ENCODE measurements around the gene CMTR1.
"Not testable (repeated sequence)": the region's sequence is repeated elsewhere in the genome, so short reads cannot be mapped to it uniquely, and the experiment has no call there.

CMTR1 gene

DNA sequence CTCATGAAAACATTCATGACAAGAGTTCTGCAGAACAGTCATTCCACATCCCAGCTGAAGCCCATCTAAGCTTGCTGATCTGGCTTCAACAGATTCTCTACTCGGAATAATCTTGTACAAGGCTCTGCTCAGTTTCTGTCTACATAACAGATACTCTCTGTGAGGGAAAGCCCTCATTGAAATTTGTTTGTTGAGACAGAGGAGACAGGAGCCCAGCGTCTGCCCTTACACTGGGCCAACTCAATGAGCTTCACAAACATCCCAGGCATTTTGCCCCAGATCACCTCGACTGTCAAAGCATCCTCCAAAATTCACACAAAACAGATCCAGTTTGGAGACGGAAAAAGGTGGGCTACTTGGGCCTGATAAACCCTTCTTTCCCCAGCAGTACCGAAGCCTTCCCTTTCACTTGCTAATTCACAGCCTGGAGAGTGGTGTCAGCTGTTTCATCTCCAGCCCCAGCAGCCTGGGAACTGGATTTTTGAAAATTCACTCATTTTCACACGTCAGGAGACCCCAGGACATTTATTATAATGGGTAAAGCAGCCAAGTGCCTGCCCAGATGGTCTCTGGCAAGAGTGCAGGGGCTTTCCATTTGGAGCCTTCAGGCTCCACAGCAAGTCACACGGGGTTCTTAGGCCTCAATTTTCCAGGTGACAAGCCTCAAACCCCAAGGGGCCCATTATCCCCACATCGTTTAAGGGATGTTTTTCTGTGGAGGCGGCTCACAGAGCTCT lies 59.4 kb downstream of the CMTR1 start:
- no peak for DNase-seq (ENCODE audit: low read depth in 2 of 2)

DNA sequence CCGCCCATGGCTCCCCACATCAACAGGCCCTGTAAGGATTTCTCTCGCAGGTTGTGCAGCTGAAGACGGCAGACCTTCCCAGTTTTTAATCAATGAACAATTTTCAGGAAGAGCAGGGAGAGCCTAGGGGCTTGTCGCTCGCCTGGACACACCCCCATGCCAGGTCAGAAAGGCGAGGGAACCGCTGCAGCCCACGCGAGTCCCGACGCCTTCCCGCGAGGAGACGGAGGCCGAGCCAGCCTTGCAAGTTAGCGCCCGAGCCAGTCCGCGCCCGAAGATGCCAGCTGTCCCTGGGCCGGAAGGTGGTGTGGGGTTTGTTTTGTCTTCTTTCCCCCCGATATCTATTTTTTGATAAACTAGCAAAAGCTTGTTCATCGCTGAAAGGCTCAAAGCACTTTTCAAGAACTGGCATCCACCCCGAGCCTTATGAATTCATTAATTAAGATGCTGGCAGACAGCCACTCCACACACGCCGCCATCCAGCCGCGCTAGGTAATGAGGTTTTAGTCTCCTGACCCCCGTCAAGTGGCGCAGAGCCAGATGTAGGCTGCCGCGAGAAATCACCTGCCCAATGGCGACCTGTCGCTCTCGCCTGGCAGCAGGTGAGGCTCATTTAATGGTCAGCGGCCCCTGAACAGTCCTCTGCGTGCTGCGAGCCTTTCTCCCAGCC lies 60.1 kb downstream of the CMTR1 start:
- no peak for DNase-seq (ENCODE audit: low read depth in 2 of 2)

DNA sequence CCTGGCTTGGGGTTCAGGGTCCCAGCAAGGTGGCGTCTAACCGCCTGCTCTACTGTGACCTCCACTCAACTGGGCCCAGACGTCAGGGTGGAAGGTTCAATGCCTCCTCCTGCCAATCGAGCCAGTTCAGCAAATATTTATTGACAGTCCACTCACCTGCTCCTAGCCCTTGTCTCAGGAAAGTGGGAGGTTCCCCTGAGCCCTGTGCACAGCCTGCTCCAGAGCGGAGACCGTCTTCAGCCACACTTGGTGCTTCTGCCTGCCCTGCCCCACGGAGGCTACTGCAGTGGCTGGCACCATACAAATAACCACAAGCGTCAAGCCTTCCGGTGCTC lies 60.6 kb downstream of the CMTR1 start:
- no peak for DNase-seq (ENCODE audit: low read depth in 2 of 2)

DNA sequence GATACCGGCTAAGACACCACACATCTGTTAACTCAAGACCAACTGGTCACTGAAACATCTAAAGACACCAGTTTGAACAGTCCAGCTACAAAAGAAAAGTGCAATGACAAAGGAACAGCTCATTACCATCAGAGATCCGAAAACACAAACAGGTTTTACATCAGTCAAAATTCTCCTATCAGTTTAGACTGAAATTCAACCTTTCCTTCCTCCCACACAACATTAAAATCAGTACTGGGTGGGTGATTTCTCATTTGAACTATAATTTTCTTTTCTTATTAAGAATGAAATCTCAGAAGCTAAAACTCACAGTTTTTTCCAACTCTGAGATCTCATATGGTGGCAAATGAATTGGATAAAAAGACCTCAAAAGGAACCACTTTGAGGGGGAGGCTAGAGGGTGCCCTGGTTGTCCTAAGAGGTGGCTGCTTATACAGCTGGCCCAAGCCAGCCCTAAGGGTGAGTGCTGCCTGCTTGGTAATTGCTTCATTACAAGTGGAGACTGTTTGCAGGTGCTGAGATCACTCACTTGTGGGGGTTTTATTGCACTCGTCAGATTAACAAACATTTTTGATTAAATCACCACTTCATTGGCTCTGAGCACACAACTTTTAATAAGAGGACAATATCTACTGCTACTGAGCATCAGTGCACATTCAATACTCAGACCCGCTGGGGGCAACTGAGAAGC lies 62.4 kb downstream of the CMTR1 start:
- peak in 1 of 2 donors; percentile 40 for DNase-seq (ENCODE audit: low read depth in 2 of 2)

DNA sequence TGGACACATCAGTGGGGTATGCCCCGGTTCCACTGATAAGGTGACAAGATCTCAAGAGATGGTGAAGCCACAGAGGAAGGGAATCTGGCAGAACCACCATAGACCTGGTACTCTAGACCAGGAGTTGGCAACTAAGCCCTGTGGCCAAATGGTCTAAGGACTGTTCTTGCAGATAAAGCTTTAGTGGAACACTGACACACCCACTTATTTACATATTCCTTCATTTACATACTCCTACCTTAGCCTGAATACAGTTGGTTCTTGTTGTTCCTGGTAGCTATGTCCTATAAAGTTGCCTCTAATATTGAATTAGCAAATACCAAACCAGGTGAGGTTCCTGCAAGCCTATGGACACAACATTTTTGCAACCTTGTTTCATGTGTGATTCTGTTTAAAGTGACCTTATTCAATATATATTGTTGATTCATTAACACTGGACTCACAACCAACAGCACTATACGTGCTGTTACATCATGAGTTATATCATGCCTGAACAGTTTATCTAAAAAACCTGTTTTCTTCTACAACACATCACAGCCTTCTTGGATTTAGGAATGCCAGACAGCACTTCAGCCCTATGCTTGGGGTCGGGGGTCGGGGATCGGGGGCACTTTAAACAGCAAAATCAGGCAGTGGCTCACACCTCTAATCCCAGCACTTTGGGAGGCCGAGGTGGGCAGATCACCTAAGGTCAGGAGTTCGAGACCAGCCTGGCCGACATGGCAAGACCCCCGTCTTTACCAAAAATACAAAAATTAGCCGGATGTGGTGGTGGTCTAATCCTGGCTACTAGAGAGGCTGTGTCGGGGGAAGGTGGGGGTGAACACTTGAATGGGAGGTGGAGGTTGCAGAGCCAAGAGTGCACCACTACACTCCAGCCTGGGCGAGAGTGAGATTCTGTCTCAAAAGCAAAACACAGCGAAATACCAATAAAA lies 64.2 kb downstream of the CMTR1 start:
- no peak for DNase-seq (ENCODE audit: low read depth in 2 of 2)

DNA sequence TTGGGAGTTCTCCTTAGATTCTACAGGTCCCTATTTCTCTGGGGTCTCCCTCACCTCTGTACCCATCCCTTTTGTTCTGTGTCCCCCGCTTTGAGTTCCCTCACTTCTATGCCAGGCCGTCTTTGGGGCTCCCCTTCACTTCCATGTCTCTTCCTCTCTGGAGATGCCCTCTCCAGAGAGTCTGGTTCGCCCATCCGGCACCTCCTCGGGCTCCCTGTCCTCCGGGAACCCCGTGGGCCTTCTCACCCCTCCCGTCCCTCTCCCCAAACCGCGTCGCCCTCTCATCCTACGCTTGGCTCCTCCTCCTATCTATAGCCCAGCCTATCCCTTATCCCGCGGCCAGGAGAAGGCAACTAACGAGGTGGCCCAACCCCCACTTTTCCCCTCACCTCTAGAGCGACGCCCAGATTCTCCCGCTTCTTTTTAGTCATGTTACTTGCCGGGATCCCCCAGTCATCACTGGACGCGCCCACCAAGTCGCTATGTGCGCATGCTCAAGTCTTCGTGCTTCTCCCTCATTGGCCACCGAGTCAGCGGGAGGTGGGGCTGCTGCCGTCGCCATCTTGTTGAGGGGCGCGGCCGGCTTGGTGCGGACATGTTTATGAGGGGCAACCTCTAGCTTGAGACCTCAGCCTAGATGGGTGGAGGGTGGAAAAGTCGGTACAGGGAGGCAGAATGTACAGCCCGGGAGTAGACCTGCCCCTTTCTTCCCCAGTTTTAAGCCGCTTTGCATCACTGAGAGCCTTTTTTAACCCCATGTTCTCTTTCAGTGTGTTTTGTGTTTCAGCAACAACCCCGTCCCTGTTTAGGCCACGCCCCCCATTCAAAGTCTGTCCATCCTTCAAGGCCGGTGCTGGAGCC lies 66.6 kb downstream of the CMTR1 start, which contains the start of gene CCDC167:
TSS of gene CCDC167 (minus strand) at position 461 of the 861 bp plus-strand sequence. CDS start at position 431, 30 bp downstream.
- DNase-seq (ENCODE audit: low read depth in 2 of 2), result peak; percentile 98 to 99

DNA sequence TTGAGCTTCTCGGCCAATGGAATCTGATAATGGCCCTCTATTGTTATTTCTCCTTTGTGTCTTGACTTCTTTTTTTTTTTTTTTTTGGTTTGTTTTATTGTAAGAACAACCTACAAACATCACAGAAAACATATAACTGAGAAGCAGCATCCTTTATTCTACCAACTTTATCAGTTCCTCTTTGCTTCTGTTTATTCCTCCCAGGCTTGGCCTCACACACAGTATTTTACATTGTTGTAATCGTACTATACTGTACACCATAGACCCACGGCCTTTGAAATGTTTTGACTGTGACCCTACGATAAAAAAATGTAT lies 67.2 kb downstream of the CMTR1 start:
- DNase-seq (ENCODE audit: low read depth in 2 of 2), result no peak

DNA sequence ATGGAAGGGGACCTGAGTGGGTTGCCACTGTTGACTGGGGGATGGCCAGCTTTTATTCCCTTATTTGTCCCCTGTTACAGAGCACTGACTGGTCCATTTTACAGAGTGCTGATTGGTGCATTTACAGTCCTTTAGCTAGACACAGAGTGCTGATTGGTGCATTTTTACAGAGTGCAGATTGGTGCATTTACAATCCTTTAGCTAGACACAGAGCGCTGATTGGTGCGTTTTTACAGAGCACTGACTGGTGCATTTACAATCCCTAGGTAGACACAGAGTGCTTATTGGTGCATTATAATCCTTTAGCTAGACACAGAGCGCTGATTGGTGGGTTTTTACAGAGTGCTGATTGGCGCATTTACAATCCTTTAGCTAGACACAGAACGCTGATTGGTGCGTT lies 67.9 kb downstream of the CMTR1 start:
- DNase-seq (ENCODE audit: low read depth in 2 of 2), result not testable (repeated sequence)

DNA sequence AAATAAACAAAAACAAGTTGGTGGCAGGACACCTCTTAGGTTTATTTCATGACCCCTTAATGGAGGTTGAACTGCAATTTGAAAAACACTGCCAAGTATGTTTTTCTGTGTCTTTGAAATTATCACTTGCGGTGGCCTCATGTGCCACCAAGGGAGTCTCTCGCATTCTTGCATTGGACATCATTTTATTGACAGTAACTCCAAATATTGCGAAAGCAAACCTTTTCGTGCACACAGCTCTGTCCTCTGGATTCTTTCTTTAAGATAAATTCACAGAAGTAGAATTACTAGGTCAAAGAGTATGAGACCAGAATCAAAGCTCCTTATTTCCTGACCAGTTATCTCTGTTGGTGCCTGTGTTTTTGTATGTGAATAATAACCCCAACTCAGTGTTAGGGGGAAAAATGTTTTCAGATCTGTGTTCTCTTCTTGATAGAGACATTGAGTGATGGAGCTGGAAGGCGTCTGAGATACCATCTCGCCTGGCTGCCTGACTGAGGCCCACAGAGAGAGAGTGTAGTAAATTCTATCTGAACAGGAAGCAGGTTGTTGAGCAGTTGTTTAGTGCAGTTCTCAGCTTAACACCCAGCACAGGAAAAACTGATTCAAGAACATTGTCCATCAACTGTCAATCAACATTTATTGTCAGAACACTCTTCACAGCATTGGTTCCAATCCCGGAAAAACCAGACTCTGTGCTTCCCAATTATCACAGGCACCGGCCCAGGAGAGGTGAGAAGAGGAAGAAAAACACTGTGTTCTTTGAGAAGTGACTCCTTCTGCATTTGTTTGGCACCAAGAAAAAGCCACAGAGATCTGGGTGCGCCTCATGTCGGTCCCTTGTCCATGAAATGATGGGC lies 68.8 kb downstream of the CMTR1 start:
- DNase-seq (ENCODE audit: low read depth in 2 of 2), result no peak

DNA sequence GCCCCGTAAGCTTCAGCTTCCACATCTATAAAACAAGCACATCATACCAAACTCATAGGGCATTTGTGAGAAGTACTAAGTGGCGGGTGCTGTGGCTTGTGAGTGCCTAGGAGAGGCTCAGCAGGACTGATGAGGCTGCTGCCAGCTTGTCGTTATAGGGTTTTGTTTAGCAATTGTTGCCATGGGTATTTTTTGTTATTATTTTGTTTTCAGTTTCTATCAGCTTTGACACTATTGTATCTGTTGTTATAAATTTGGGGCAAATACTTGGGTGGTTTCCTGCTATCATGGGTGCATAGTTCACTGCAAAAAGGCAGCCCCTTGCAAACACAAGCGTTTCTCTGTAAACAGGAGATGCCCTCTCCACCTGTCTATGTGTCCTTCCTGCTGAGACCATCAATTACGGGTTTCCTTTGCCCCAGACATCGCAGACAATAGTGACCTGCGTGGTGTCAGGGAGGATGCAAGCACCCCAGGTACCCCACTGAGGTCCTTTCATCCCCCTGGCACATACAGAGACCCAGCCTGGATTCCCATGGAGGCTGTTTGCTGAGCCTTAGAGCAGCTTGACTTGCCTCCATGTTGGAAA lies 69.8 kb downstream of the CMTR1 start:
- no peak for DNase-seq (ENCODE audit: low read depth in 2 of 2)

DNA sequence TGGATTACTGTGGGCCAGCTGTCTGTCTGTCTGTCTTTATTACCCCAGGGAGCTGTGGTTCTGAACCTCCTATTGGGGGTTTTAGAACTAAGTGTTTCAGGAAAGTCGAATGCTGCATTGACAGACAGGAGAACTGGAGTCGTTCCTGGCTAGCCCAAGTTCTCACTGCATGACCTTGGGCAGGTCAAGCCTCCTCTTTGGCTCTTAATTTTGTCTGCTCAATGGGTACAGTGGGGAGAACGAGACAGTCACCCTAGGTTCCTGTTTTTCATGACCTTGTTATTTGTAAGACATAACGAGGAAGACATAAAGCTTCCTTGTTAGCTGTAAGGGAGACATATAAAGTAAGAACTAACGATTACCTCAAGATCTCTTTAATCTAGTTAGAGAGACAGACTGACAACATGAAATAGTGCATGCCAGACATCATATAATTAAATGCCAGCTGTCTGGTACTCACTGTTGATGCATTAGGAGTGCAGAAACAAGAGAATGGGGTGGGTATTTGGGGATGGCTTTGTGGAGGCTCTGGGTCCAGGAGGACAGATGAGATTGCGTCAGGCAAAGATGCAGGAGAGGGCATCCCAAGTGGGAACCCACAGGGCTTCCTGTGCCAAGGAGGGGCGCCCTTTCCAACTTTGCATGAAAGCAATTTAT lies 70.4 kb downstream of the CMTR1 start:
- no peak for DNase-seq (ENCODE audit: low read depth in 2 of 2)

DNA sequence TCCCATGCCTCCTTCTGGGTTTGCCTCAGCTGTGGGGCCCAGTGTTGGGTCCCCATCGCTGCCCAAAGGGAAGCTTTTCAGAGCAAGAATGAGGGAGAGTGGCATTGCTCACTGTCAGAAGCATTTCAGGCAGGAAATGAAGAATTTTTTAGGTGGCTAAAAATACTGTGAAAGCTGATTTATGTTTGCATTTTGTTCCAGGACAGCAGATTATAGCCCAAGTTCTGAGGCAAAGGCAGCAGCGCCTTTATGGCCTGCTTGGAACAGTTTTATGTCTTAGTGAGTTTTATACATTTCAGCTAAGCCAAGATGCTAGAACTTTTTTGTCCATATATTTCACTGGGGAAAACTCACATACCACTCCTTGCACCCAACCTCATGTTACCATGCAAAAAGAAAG lies 71.0 kb downstream of the CMTR1 start:
- no peak for DNase-seq (ENCODE audit: low read depth in 2 of 2)

DNA sequence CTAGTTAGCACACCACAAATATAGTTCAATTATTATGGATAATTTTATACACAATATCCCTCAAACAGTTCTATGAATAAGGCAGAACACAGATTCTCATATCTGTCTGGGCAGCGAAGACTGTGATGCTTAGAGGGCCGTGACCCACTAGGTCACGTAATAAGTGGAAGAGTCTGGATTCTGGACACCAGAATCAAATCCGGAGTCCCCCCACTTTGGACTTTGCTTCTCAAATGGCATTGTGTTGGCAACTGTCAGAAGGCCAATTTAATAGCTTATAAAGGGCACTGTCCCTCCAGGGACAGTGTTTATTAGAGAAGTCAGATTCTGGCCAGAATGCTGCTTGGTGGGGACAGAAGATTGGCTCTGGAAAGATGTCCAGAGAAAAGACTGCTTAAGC lies 73.5 kb downstream of the CMTR1 start:
- DNase-seq (ENCODE audit: low read depth in 2 of 2), result no peak

DNA sequence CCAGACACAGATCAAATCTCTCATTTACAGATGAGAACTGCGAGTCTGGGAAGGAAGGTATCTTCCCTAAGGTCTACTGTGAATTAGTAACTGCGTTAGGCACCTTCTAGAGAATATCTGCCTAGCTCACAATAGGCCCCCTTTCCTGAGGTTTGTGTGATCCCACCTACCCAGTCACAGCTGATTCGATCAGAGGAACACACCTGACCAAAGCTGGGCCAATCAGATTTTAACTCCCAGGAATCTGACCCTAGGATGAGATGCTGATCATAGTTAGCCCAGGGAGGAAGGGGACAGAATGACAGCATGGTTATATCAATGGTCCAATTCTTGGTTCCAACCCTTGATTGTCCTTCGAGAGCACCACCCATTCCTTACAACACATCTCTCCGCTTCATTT lies 74.1 kb downstream of the CMTR1 start:
- no peak for DNase-seq (ENCODE audit: low read depth in 2 of 2)

DNA sequence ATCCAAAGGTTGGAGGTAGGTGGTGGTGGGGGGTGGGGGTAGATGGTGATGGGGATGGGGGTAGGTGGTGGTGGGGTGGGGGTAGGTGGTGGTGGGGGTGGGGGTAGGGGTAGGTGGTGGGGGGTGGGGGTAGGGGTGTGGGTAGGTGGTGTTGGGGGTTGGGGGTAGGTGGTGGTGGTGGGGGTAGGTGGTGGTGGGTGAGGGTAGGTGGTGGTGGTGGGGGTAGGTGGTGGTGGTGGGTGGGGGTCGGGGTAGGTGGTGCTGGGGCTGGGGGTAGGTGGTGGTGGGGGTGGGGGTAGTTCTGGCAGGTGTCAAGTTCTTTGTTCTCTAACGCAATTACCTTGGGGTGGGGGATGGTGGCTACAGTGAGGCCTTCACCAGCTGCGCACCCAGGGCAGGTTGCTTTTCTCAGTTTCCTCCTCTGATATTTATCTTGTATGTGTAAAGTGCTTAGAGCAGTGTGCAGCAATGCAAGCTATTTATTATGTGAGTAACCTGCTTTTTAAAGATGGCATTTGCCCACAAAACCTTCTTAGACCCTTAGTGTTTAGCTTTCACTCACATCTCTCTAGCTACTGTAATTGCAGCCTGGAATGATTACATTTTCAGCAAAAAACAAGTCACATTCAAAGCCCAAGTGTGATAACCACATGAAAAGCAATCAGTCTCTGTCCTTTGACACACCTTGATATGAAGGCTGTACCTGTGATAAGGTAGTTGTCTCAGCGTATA lies 74.8 kb downstream of the CMTR1 start:
- no peak for DNase-seq (ENCODE audit: low read depth in 2 of 2)

DNA sequence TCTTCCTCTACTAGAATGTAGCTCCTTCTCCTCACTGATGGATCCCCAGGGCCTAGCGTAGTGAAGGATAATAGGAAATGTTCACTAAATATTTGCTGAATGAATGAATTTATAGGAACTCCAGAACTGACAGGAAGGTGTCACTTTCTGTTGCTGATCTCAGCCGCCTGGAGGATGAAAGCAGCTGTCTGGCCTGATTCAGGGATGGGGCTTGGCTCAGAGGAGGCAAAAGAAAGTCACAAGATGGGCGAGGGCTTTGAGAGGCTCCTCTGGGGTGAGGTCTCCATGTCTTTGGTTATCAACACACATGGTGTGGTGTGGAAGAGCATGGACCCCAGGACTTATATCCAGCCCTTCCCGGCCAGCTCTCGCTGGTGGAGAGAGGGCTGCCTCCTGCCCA lies 78.2 kb downstream of the CMTR1 start:
- no peak for DNase-seq (ENCODE audit: low read depth in 2 of 2)

DNA sequence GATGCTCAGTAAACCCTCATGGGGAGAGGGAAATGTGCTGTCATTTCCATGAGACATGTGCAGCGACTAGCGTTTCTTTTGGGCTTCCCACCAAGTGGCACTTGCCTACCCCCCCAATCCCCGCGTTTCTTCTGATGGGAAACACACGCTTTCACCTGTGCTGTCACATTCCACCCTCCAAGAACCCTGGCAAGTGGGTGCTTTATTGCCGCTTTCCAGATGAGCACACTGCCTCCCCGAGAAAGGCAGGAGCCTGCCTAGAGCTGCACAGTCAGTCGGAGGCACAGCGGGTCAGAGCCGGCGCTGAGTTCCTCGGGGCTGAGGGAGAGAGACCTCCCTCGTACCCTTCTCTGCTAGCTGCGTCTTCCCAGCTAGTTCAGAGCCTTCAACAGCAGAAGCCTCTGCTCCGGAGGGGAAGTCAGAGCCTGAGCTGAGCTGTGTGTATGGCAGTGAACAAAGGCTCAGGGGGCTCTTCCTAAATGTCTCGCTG lies 78.9 kb downstream of the CMTR1 start:
- no peak for DNase-seq (ENCODE audit: low read depth in 2 of 2)

DNA sequence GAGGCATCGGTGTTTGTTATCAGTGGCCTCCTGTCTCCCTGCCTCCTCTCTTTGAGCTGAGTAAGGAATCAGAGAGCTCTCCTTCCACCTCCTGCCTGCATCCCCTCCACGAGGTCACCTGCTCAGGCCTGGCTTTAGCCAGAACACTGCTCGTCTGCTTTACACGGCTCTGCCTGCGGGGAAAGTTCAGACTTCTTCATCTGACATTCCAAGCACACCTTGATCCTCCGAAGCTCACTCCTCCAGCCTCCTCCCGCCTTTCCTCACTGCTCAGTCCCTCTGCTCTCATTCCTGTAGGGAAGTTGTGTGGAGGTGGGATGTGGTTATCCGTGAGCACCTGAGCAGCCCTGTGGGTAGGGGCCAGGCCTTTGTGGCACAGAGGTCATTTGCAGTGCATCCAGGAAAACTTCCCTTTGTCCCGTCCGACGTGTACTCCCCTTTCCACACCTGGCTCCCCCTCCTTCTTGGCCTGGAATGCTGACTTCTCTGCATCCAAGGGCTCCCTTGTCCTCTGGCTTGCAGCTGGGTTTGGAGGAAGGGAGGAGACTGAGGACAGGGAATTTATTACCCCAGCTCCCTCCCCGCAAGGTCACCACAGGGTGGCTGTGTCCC lies 79.5 kb downstream of the CMTR1 start:
- no peak for DNase-seq (ENCODE audit: low read depth in 2 of 2)

Measured in stimulated activated CD4-positive, alpha-beta T cell treated with anti-CD3 and anti-CD28 coated beads, Interleukin-15, amount 100 ng/mL, for 48 hours (primary cell).